ENCODE data around the gene CCL18.

GRCh38 chr17:36055171-36055570 lies 8.9 kb upstream of the CCL18 start:
- TF ChIP-seq POLR2A (IDR thresholded peaks at IDR 0.05; ENCODE audit: low read depth, low read length) (no peak), POLR2AphosphoS5 (IDR thresholded peaks at IDR 0.05; ENCODE audit: low read depth, low read length) (no peak)

Measured in GM12892 (cell line).